IMR-90 (cell line): ENCODE results near the gene DHRSX.

Source experiments
- CEBPB ChIP-seq: IDR thresholded peaks from 2 replicates; pipeline ENCODE4 v1.6.1; 2012; ENCODE audit warnings: low read depth, low read length, improper control_type of control experiment
- CHD1 ChIP-seq: IDR thresholded peaks from 2 replicates; pipeline ENCODE4 v1.6.1; 2012; ENCODE audit warnings: low read depth, low read length, improper control_type of control experiment
- MAZ ChIP-seq: IDR thresholded peaks from 2 replicates; pipeline ENCODE4 v1.6.1; 2012; ENCODE audit warnings: low read depth, mild to moderate bottlenecking, low read length, improper control_type of control experiment, moderate library complexity, borderline replicate concordance
- POLR2A ChIP-seq: IDR thresholded peaks from 2 replicates; pipeline ENCODE4 v1.6.1; 2012; ENCODE audit warnings: mild to moderate bottlenecking, low read depth, low read length
- RAD21 ChIP-seq: IDR thresholded peaks from 2 replicates; pipeline ENCODE4 v1.6.1; 2012; ENCODE audit warnings: low read length, improper control_type of control experiment
- SMC3 ChIP-seq: fragments of 150-350 bp; IDR thresholded peaks from 2 replicates; pipeline ENCODE4 v1.6.1; 2016; ENCODE audit warnings: low read depth, mild to moderate bottlenecking, antibody characterized with exemption, low read length, moderate library complexity
- TF ChIP-seq, protein P1 (sequence below): conservative IDR thresholded peaks from 2 replicates; pipeline ENCODE4 v1.5.1; 2012; ENCODE audit warnings: mild to moderate bottlenecking, low read depth, low read length, improper control_type of control experiment
- TF ChIP-seq, protein P2 (sequence below): fragments of 150-350 bp; IDR thresholded peaks from 2 replicates; pipeline ENCODE4 v1.6.1; 2017; ENCODE audit warnings: mild to moderate bottlenecking, antibody characterized with exemption, low read length, low read depth

DNA sequence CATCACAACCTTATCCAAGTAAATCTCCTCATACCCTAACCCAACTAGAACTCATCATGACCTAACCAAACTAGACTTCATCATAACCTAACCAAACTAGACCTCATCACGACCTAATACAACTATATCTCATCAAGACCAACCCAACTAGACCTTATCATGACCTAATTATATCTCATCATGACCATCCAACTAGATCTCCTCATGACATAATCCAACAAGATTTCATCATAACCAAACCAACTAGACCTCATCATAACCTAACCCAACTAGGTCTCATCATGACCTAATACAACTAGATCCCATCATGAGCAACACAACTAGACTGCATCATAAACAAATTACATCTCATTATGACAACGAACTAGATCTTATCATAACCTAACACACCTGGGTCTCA lies 86.4 kb downstream of the DHRSX start:
- TF ChIP-seq, protein P1, sequence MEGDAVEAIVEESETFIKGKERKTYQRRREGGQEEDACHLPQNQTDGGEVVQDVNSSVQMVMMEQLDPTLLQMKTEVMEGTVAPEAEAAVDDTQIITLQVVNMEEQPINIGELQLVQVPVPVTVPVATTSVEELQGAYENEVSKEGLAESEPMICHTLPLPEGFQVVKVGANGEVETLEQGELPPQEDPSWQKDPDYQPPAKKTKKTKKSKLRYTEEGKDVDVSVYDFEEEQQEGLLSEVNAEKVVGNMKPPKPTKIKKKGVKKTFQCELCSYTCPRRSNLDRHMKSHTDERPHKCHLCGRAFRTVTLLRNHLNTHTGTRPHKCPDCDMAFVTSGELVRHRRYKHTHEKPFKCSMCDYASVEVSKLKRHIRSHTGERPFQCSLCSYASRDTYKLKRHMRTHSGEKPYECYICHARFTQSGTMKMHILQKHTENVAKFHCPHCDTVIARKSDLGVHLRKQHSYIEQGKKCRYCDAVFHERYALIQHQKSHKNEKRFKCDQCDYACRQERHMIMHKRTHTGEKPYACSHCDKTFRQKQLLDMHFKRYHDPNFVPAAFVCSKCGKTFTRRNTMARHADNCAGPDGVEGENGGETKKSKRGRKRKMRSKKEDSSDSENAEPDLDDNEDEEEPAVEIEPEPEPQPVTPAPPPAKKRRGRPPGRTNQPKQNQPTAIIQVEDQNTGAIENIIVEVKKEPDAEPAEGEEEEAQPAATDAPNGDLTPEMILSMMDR: no peak
- TF ChIP-seq, protein P2, sequence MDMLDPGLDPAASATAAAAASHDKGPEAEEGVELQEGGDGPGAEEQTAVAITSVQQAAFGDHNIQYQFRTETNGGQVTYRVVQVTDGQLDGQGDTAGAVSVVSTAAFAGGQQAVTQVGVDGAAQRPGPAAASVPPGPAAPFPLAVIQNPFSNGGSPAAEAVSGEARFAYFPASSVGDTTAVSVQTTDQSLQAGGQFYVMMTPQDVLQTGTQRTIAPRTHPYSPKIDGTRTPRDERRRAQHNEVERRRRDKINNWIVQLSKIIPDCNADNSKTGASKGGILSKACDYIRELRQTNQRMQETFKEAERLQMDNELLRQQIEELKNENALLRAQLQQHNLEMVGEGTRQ: no peak
- TF ChIP-seq MAZ (no peak), RAD21 (no peak), CEBPB (no peak), POLR2A (no peak), SMC3 (no peak), CHD1 (no peak)
